GM12878 (cell line): Measurements from ENCODE around the gene S1PR2. TPM values are rescaled to one million over a fixed set of nuclear protein-coding genes. Genes with fewer than 3 reads are reported as not detected.

Source experiments
- ASH2L ChIP-seq: fragments of 300-600, 200-600 bp; sonication (generic); IDR thresholded peaks from 2 replicates; pipeline ENCODE4 v1.6.1; 2017; ENCODE audit warnings: low read depth, mild to moderate bottlenecking, borderline replicate concordance
- ATF3 ChIP-seq: IDR thresholded peaks from 2 replicates; pipeline ENCODE4 v1.6.1; 2011; ENCODE audit warnings: low read depth, mild to moderate bottlenecking, low read length, moderate library complexity, borderline replicate concordance; ENCODE audit errors: extremely low read depth
- CHD1 ChIP-seq: IDR thresholded peaks from 2 replicates; pipeline ENCODE4 v1.6.1; 2012; ENCODE audit warnings: low read depth, low read length, improper control_type of control experiment
- GATAD2B ChIP-seq: fragments of 450-650 bp; conservative IDR thresholded peaks from 2 replicates; pipeline ENCODE4 v1.6.1; 2017; ENCODE audit warnings: low read depth, mild to moderate bottlenecking, moderate library complexity
- HDGF ChIP-seq: fragments of 450-650 bp; IDR thresholded peaks from 2 replicates; pipeline ENCODE4 v1.6.1; 2016; ENCODE audit warnings: antibody characterized with exemption
- MXI1 ChIP-seq: fragments of 150-350 bp; IDR thresholded peaks from 2 replicates; pipeline ENCODE4 v1.6.1; 2011; ENCODE audit warnings: low read depth, mild to moderate bottlenecking, inconsistent platforms, low read length, improper control_type of control experiment
- NKRF ChIP-seq: fragments of 450-650 bp; conservative IDR thresholded peaks from 2 replicates; pipeline ENCODE4 v1.6.1; 2017; ENCODE audit warnings: mild to moderate bottlenecking, moderate library complexity
- PAX8 ChIP-seq: fragments of 450-650 bp; IDR thresholded peaks from 2 replicates; pipeline ENCODE4 v1.6.1; 2017; ENCODE audit warnings: mild to moderate bottlenecking, moderate library complexity
- POLR2A ChIP-seq: IDR thresholded peaks from 2 replicates; pipeline ENCODE4 v1.6.1; 2011; ENCODE audit warnings: low read depth, mild to moderate bottlenecking, low read length
- POU2F2 ChIP-seq: IDR thresholded peaks from 3 replicates; pipeline ENCODE4 v1.6.1; 2011; ENCODE audit warnings: low read depth, mild to moderate bottlenecking, low read length, borderline replicate concordance
- STAT3 ChIP-seq: IDR thresholded peaks from 2 replicates; pipeline ENCODE4 v1.6.1; 2011; ENCODE audit warnings: low read depth, low read length, improper control_type of control experiment
- TCF12 ChIP-seq: IDR thresholded peaks from 2 replicates; pipeline ENCODE4 v1.6.1; 2011; ENCODE audit warnings: low read depth, mild to moderate bottlenecking, low read length
- ZBTB11 ChIP-seq: fragments of 450-650 bp; formaldehyde crosslinking; IDR thresholded peaks from 2 replicates; pipeline ENCODE4 v1.5.0; 2022; ENCODE audit warnings: mild to moderate bottlenecking, missing genetic modification characterization
- ZNF207 ChIP-seq: fragments of 450-650 bp; IDR thresholded peaks from 2 replicates; pipeline ENCODE4 v1.6.1; 2014; ENCODE audit warnings: antibody characterized with exemption, mild to moderate bottlenecking, borderline replicate concordance
- ZNF592 ChIP-seq: fragments of 450-650 bp; IDR thresholded peaks from 2 replicates; pipeline ENCODE4 v1.6.1; 2017; ENCODE audit warnings: mild to moderate bottlenecking, moderate library complexity
- ZZZ3 ChIP-seq: IDR thresholded peaks from 2 replicates; pipeline ENCODE4 v1.6.1; 2011; ENCODE audit warnings: low read depth; ENCODE audit not compliant: control insufficient read depth, insufficient read length
- polyA plus RNA-seq, 11 experiments: library from polyadenylated mRNA; depleted of rRNA in 4 of 11; unstranded in 6 of 11; stranded (reverse) in 5 of 11; fragments of >200 nt; fragmentation: Nextera tagmentation in 4 of 11; fragmentation: Illumina TruSeq in 1 of 11; extraction: Ambion mirVana in 4 of 11; extraction: Trizol in 1 of 11; gene quantifications; 1 replicate in 1 of 11; 2 replicates in 10 of 11; pipeline versions ENCODE4 v1.2.1 to v1.2.3, GENCODE V29; 2011 to 2016; ENCODE audit warnings: inconsistent platforms in 2 of 11, missing spikeins in 2 of 11, low read depth in 1 of 11
- total RNA-seq, 4 experiments: library from RNA; depleted of rRNA in 3 of 4; stranded (reverse); fragments of >200 nt in 3 of 4; fragmentation: Illumina TruSeq in 1 of 4; extraction: Trizol in 1 of 4; gene quantifications; 2 replicates each; pipeline versions ENCODE4 v1.2.1 to v1.2.3, GENCODE V29; 2013 to 2021
- TF ChIP-seq, protein P1 (sequence below): fragments of 450-650 bp; formaldehyde crosslinking; IDR thresholded peaks from 2 replicates; pipeline ENCODE4 v1.4.0; 2022; ENCODE audit warnings: mild to moderate bottlenecking, moderate library complexity

Gene S1PR2
- total and polyA plus RNA-seq, 10 of the 15 experiments (the other 5 are each of a cell fraction or from before 2014, with no cell fraction given) = 4.9 to 26.8 (median 11.6) TPM

- TF ChIP-seq, protein P1, sequence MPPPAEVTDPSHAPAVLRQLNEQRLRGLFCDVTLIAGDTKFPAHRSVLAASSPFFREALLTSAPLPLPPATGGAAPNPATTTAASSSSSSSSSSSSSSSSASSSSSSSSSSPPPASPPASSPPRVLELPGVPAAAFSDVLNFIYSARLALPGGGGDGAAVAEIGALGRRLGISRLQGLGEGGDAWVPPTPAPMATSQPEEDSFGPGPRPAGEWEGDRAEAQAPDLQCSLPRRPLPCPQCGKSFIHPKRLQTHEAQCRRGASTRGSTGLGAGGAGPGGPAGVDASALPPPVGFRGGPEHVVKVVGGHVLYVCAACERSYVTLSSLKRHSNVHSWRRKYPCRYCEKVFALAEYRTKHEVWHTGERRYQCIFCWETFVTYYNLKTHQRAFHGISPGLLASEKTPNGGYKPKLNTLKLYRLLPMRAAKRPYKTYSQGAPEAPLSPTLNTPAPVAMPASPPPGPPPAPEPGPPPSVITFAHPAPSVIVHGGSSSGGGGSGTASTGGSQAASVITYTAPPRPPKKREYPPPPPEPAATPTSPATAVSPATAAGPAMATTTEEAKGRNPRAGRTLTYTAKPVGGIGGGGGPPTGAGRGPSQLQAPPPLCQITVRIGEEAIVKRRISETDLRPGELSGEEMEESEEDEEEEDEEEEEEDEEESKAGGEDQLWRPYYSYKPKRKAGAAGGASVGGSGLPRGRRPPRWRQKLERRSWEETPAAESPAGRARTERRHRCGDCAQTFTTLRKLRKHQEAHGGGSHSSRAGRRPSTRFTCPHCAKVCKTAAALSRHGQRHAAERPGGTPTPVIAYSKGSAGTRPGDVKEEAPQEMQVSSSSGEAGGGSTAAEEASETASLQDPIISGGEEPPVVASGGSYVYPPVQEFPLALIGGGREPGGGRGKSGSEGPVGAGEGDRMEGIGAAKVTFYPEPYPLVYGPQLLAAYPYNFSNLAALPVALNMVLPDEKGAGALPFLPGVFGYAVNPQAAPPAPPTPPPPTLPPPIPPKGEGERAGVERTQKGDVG = no peak
- no peak for TF ChIP-seq CHD1
- peak; percentile 56 for TF ChIP-seq MXI1
- 0 out of 2 replicates have a peak, but pooled peaks have one; percentile 19 for TF ChIP-seq ZNF207
- TF ChIP-seq HDGF = no peak; the same call in 1 of the 2 replicates
- no peak for TF ChIP-seq ATF3
- no peak for TF ChIP-seq POU2F2
- TF ChIP-seq ASH2L = no peak
- no peak for TF ChIP-seq STAT3
- TF ChIP-seq POLR2A = peak; percentile 71
- TF ChIP-seq NKRF = peak; percentile 49
- no peak for TF ChIP-seq TCF12
- no peak for TF ChIP-seq ZZZ3
- TF ChIP-seq ZBTB11 (CRISPR knock-in tag) = no peak
- TF ChIP-seq ZNF592 = no peak
- TF ChIP-seq GATAD2B = peak; percentile 99
- no peak for TF ChIP-seq PAX8
Measured at GRCh38 chr19:10230173-10230860, 814 bp downstream of the S1PR2 start (continued).
